GM12878 (cell line): ENCODE data around the gene AK5. TPM values are rescaled to one million over a fixed set of nuclear protein-coding genes. Genes with fewer than 3 reads are reported as not detected.
"Not testable (repeated sequence)": the region's sequence is repeated elsewhere in the genome, so short reads cannot be mapped to it uniquely, and the experiment has no call there.

Experiments used
- ATAC-seq: fragments of 200-7000 bp; cut with Tn5 transposase; 3 replicates; pipeline ENCODE4 v1.9.1; 2020; ENCODE audit warnings: mild to moderate bottlenecking, moderate library complexity
- BruUV-seq: library from RNA; stranded (reverse); fragments of 400-500 nt; replicated peaks from 2 replicates; lab custom pipeline; 2021; lab: Mats Ljungman, UMichigan
- CTCF ChIA-PET: fragments of 300-600 bp; sonication (Branson Sonifier 250); formaldehyde crosslinking; extraction: SDS; loops from one replicate; lab custom pipeline; 2021; ENCODE audit warnings: inconsistent platforms; lab: Yijun Ruan, JAX
- POLR2A ChIA-PET: fragments of 350-600 bp; formaldehyde crosslinking; extraction: SDS; loops from one replicate; lab custom pipeline; 2021; ENCODE audit warnings: inconsistent platforms; lab: Charles Lee
- RAD21 ChIA-PET: fragments of 300-600 bp; sonication (Branson Sonifier 250); formaldehyde crosslinking; loops from one replicate; lab custom pipeline; 2023; ENCODE audit warnings: antibody characterized with exemption; ENCODE audit not compliant: unreplicated experiment; lab: Charles Lee
- SMC1A ChIA-PET: fragments of 300-600 bp; sonication (Branson Sonifier 250); formaldehyde crosslinking; loops from one replicate; lab custom pipeline; 2023; ENCODE audit not compliant: unreplicated experiment, uncharacterized antibody; lab: Charles Lee
- DNase-seq: peaks from one replicate; pipeline ENCODE4 v3.0.0-alpha.2; 2011; ENCODE audit warnings: low read depth, low spot score
- FAIRE-seq: peaks from 3 replicates; lab custom pipeline; 2011; peaks lifted over from hg19 to GRCh38; lab: Jason Lieb, UNC
- H2AFZ ChIP-seq: 2 replicates; pipeline ENCODE4 v1.6.0; 2011; ENCODE audit warnings: low read depth, low read length, control low read depth; ENCODE audit not compliant: control insufficient read depth
- H3K27ac ChIP-seq: 2 replicates; pipeline ENCODE4 v1.5.1; 2011; ENCODE audit warnings: control low read depth; ENCODE audit not compliant: control insufficient read depth, insufficient read depth
- H3K27me3 ChIP-seq, 2 experiments: replicated peaks in 1 of 2; 2 replicates each; pipeline versions ENCODE4 v1.6.0 to v1.6.1; 2011; ENCODE audit warnings: low read length in 1 of 2; ENCODE audit not compliant: control insufficient read depth in 2 of 2, insufficient read depth in 2 of 2
- H3K36me3 ChIP-seq, 2 experiments: 2 replicates each; pipeline ENCODE4 v1.5.1; 2011; ENCODE audit warnings: low read length in 1 of 2; ENCODE audit not compliant: control insufficient read depth in 2 of 2, insufficient read depth in 2 of 2
- H3K4me1 ChIP-seq: 2 replicates; pipeline ENCODE4 v1.6.1; 2011; ENCODE audit warnings: mild to moderate bottlenecking, low read length, moderate library complexity, mixed read lengths; ENCODE audit not compliant: control insufficient read depth, insufficient read depth
- H3K4me2 ChIP-seq: 2 replicates; pipeline ENCODE4 v1.6.0; 2011; ENCODE audit warnings: control low read depth; ENCODE audit not compliant: control insufficient read depth, insufficient read depth
- H3K4me3 ChIP-seq: fragments of 200-600 bp; sonication (generic); 2 replicates; pipeline ENCODE4 v1.5.1; 2016
- H3K79me2 ChIP-seq: 2 replicates; pipeline ENCODE4 v1.6.0; 2011; ENCODE audit warnings: low read length; ENCODE audit not compliant: control insufficient read depth, insufficient read depth
- H3K9ac ChIP-seq: 2 replicates; pipeline ENCODE4 v1.8.0; 2011; ENCODE audit warnings: low read length, control low read depth, mixed read lengths; ENCODE audit not compliant: control insufficient read depth, insufficient read depth
- H3K9me3 ChIP-seq: replicated peaks from 3 replicates; pipeline ENCODE4 v1.5.1; 2011; ENCODE audit warnings: mild to moderate bottlenecking, low read length; ENCODE audit not compliant: control insufficient read depth, insufficient read depth
- H4K20me1 ChIP-seq: 2 replicates; pipeline ENCODE4 v1.6.0; 2011; ENCODE audit not compliant: control insufficient read depth, insufficient read depth
- BACH1 ChIP-seq: fragments of 450-650 bp; IDR thresholded peaks from 2 replicates; pipeline ENCODE4 v1.6.1; 2017; ENCODE audit warnings: mild to moderate bottlenecking, borderline replicate concordance
- HDAC6 ChIP-seq: fragments of 200-600 bp; sonication (generic); IDR thresholded peaks from one replicate; pipeline ENCODE4 v1.8.0; 2017; ENCODE audit warnings: antibody characterized with exemption; ENCODE audit not compliant: unreplicated experiment
- MEF2B ChIP-seq: fragments of 450-650 bp; IDR thresholded peaks from 2 replicates; pipeline ENCODE4 v1.6.1; 2018; ENCODE audit warnings: mild to moderate bottlenecking, moderate library complexity; ENCODE audit not compliant: partially characterized antibody, poor library complexity, severe bottlenecking
- RUNX3 ChIP-seq: IDR thresholded peaks from 2 replicates; pipeline ENCODE4 v1.6.1; 2012; ENCODE audit warnings: low read length, inconsistent platforms
- SMC3 ChIP-seq: IDR thresholded peaks from 2 replicates; pipeline ENCODE4 v1.6.1; 2011; ENCODE audit warnings: low read length, improper control_type of control experiment, borderline replicate concordance
- YBX1 ChIP-seq: fragments of 450-650 bp; IDR thresholded peaks from 2 replicates; pipeline ENCODE4 v1.6.1; 2016; ENCODE audit warnings: antibody characterized with exemption
- YY1 ChIP-seq: IDR thresholded peaks from 2 replicates; pipeline ENCODE4 v1.6.1; 2011; ENCODE audit warnings: low read depth, mild to moderate bottlenecking, low read length
- ZNF384 ChIP-seq: IDR thresholded peaks from 2 replicates; pipeline ENCODE4 v1.6.1; 2012; ENCODE audit warnings: low read depth, mild to moderate bottlenecking, low read length, improper control_type of control experiment, borderline replicate concordance
- ZNF622 ChIP-seq: fragments of 450-650 bp; IDR thresholded peaks from 2 replicates; pipeline ENCODE4 v1.6.1; 2017; ENCODE audit warnings: mild to moderate bottlenecking, inconsistent platforms
- WGBS: methylation state at CpG from one replicate; pipeline ENCODE4 v1.1.6; 2016; ENCODE audit warnings: low lambda C conversion rate; ENCODE audit not compliant: insufficient replicate concordance, insufficient coverage; ENCODE audit errors: missing lambda C conversion rate; 5-methylcytosine and 5-hydroxymethylcytosine counted together
- in situ Hi-C: fragments of 300-500 bp; cut with MboI; formaldehyde crosslinking; loops from 9 replicates; pipeline ENCODE4 v1.14.3; 2018; ENCODE audit warnings: mixed read lengths
- intact Hi-C: fragments of 100-400 bp; cut with micrococcal nuclease; formaldehyde crosslinking; loops from one replicate; pipeline ENCODE4 v1.14.2; 2022; ENCODE audit not compliant: unreplicated experiment
- polyA plus RNA-seq, 11 experiments: library from polyadenylated mRNA; depleted of rRNA in 4 of 11; unstranded in 6 of 11; stranded (reverse) in 5 of 11; fragments of >200 nt; fragmentation: Nextera tagmentation in 4 of 11; fragmentation: Illumina TruSeq in 1 of 11; extraction: Ambion mirVana in 4 of 11; extraction: Trizol in 1 of 11; gene quantifications; 1 replicate in 1 of 11; 2 replicates in 10 of 11; pipeline versions ENCODE4 v1.2.1 to v1.2.3, GENCODE V29; 2011 to 2016; ENCODE audit warnings: inconsistent platforms in 2 of 11, missing spikeins in 2 of 11, low read depth in 1 of 11
- total RNA-seq, 4 experiments: library from RNA; depleted of rRNA in 3 of 4; stranded (reverse); fragments of >200 nt in 3 of 4; fragmentation: Illumina TruSeq in 1 of 4; extraction: Trizol in 1 of 4; gene quantifications; 2 replicates each; pipeline versions ENCODE4 v1.2.1 to v1.2.3, GENCODE V29; 2013 to 2021

The AK5 gene
- total and polyA plus RNA-seq, 10 of the 15 experiments (the other 5 are each of a cell fraction or from before 2014, with no cell fraction given) = 0.08 to 0.33 TPM; not detected in 8

GRCh38 chr1:77407738-77408375, 126.0 kb downstream of the AK5 start:
- ChIA-PET POLR2A (no interaction called here), RAD21 (no interaction called here)

DNA sequence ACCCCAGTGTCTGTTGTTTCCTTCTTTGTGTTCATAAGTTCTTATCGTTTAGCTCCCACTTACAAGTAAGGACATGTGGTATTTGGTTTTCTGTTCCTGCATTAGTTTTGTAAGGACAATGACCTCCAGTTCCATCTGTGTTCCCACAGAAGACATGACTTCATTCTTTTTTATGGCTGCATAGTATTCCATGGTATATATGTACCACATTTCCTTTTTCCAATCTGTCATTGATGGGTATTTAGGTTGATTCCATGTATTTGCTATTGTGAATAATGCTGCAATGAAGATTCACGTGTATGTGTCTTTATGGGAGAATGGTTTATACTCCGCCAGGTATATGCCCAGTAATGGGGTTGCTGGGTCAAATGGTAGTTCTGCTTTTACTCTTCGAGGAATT, 127.1 kb downstream of the AK5 start:
- H3K36me3 ChIP-seq, H3K4me3 ChIP-seq, RAD21 ChIA-PET, H3K9me3 ChIP-seq, in situ Hi-C loops, H3K79me2 ChIP-seq, H4K20me1 ChIP-seq, POLR2A ChIA-PET, H3K27ac ChIP-seq, H3K4me2 ChIP-seq, CTCF ChIA-PET, BruUV-seq, H3K9ac ChIP-seq, FAIRE-seq, DNase-seq, ATAC-seq, intact Hi-C loops, H2AFZ ChIP-seq, H3K27me3 ChIP-seq, SMC1A ChIA-PET: not testable (repeated sequence)
- 51% methylated on average over 4 of the region's 4 CpGs for WGBS
- peaks cover 10% of the 10 kb centered on the region for H3K4me1 ChIP-seq

More at GRCh38 chr1:77407738-77408375, 126.0 kb downstream of the AK5 start:
- Histone ChIP-seq H3K36me3 (no peaks in the 10 kb centered on the region), H3K4me2 (no peak overlapping the region), H3K79me2 (no peaks in the 10 kb centered on the region), H3K4me3 (no peak overlapping the region), H3K9ac (no peak overlapping the region), H3K27ac (no peak overlapping the region), H4K20me1 (no peaks in the 10 kb centered on the region), H3K27me3 (no peaks in the 10 kb centered on the region), H2AFZ (no peak overlapping the region), H3K9me3 (no peaks in the 10 kb centered on the region), H3K4me1 (peaks cover under 1% of the 10 kb centered on the region)
- FAIRE-seq = no peak
- intact Hi-C loops (no loop called here), in situ Hi-C loops (no loop called here)
- no TSS peak for BruUV-seq
- no peak for ATAC-seq
- TF ChIP-seq SMC3 (no peak), YY1 (no peak), MEF2B (no peak), RUNX3 (no peak), HDAC6 (no peak), BACH1 (no peak), ZNF384 (no peak), ZNF622 (no peak), YBX1 (no peak)
- DNase-seq = no peak
- SMC1A ChIA-PET = no interaction called here
- CTCF ChIA-PET = no interaction called here
